Measurements from ENCODE around the gene SH2B3. TPM values are rescaled to one million over a fixed set of nuclear protein-coding genes. Genes with fewer than 3 reads are reported as not detected.

SH2B3 gene
- 21.6 and 22.6 TPM in 2 replicates for polyA plus RNA-seq (2011; rRNA removed)
- 18.2 and 20.4 TPM in 2 replicates for polyA minus RNA-seq (2011; rRNA and poly(A)+ RNA removed)

DNA sequence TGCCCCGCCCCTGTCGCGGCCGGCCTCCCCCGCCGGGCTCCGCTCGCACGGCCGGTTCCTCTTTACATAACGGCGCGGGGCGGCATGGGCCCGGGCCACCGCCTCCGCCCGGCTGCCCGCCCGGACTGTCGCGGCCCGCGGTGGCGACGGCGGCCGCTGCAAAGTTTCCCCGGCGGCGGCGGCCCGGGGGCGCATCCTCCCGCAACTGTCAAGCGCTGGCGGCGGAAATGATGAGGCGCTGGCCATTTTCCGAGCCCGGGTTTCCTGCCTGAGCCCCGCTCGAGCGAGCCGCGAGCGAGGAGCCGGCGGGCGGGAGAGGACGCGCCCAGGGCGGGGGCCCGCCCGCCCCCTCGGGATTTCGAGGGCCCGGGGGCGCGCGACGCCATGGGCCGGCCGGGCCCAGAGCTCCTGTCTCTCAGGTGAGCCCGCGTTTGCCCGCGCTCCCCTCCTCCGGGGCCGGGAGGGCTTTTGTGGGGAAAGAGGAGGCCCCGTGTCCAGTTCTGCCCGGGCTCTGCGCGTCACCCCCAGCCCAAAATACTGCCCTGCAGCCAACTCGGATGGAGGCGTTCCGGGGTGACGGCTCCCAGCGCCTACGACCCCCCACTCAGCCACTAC lies at the start of gene SH2B3:
SH2B3 (plus strand) TSS at position 65 of the 615 bp plus-strand sequence. CDS start 12,223 bp downstream, outside the sequence.
- ChIA-PET CTCF (interaction anchor here (3.3 kb wide), 1 partner anchor 10 kb away, joined by 15 read pairs; no protein-coding TSS in a partner anchor), POLR2A (no interaction called here)
- peaks cover 4% of the 10 kb centered on the region; the same call in 1 of the 2 replicates for H3K9me3 ChIP-seq (ENCODE audit: control insufficient read depth, insufficient read depth, low read length)
- TF ChIP-seq, protein P1, sequence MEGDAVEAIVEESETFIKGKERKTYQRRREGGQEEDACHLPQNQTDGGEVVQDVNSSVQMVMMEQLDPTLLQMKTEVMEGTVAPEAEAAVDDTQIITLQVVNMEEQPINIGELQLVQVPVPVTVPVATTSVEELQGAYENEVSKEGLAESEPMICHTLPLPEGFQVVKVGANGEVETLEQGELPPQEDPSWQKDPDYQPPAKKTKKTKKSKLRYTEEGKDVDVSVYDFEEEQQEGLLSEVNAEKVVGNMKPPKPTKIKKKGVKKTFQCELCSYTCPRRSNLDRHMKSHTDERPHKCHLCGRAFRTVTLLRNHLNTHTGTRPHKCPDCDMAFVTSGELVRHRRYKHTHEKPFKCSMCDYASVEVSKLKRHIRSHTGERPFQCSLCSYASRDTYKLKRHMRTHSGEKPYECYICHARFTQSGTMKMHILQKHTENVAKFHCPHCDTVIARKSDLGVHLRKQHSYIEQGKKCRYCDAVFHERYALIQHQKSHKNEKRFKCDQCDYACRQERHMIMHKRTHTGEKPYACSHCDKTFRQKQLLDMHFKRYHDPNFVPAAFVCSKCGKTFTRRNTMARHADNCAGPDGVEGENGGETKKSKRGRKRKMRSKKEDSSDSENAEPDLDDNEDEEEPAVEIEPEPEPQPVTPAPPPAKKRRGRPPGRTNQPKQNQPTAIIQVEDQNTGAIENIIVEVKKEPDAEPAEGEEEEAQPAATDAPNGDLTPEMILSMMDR (IDR thresholded peaks at IDR 0.05; ENCODE audit: low read depth, low read length), result no peak
- DNase-seq (ENCODE audit: low read depth, low spot score), result no peak
- H3K27me3 ChIP-seq (ENCODE audit: control insufficient read depth, insufficient read depth, low read length), result no peaks in the 10 kb centered on the region
- H3K27ac ChIP-seq (ENCODE audit: low read depth, low read length), result peak within 1 kb of the TSS; percentile 65
- H3K4me3 ChIP-seq (ENCODE audit: low read depth, low read length), result peak within 1 kb of the TSS; percentile 91

DNA sequence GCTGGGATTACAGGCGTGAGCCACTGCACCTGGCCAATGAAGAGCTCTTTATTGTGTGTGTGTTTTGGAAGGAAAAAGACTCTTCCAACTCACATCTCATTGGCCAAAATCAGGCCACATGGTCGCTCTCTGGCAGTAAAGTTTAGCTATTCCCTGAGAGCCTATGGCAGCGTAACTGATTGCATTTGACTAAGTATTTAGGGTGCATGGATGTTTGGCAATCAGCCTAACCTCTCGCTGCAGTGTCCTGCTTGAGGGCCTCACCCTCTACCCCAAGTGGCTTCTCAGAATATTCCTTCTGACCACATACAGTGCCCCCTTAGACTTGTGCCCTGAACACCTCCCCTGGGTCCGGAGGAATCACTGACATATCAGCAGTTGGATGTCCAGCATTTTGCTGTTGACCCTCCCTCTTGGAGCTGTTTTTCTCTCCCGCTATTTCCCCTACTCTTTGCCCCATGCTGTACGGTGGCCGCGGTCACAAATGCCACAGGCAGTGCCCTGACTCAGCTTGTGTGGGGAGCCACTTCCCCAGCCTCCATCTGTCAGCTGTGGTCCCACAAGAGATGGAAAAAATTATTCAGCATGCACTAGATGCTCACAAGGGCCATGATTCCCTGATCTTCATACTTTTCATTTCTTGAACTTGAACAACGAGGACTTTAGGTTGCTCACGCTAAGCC lies 46.4 kb upstream of the SH2B3 start:
- H3K4me3 ChIP-seq (ENCODE audit: low read depth, low read length), result no peak overlapping the region
- H3K27ac ChIP-seq (ENCODE audit: low read depth, low read length), result no peak overlapping the region
- ChIA-PET CTCF (no interaction called here), POLR2A (interaction anchor here (0.7 kb wide), 1 partner anchor 9 kb away, joined by 9 read pairs; no protein-coding TSS in a partner anchor)
- H3K9me3 ChIP-seq (ENCODE audit: control insufficient read depth, insufficient read depth, low read length), result no peaks in the 10 kb centered on the region; the same call in 1 of the 2 replicates
- TF ChIP-seq, protein P1 (IDR thresholded peaks at IDR 0.05; ENCODE audit: low read depth, low read length), result no peak
- peaks cover 6% of the 10 kb centered on the region for H3K27me3 ChIP-seq (ENCODE audit: control insufficient read depth, insufficient read depth, low read length)
- no peak for DNase-seq (ENCODE audit: low read depth, low spot score)

DNA sequence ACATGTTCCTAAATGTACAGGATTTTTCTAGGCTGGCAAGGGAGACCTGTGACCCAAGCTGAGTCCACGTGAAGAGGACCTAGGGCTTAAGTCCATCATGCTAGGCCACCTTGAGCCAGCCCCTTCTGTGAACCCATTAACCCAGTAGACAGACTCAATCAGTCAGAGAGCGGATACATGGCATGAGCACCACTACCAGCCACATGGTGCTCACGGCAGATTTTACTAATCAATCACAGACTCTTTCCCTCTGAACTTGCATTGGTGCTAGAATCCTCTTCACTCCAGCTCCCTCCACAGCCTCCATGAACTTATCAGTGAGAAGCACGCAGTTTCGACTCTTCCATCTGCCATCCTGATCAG lies 45.8 kb upstream of the SH2B3 start:
- CTCF ChIA-PET, result no interaction called here
- Histone ChIP-seq H3K9me3 (ENCODE audit: control insufficient read depth, insufficient read depth, low read length) (no peaks in the 10 kb centered on the region; the same call in 1 of the 2 replicates), H3K27ac (ENCODE audit: low read depth, low read length) (no peak overlapping the region), H3K27me3 (ENCODE audit: control insufficient read depth, insufficient read depth, low read length) (peaks cover 6% of the 10 kb centered on the region), H3K4me3 (ENCODE audit: low read depth, low read length) (no peak overlapping the region)
- no peak for DNase-seq (ENCODE audit: low read depth, low spot score)
- TF ChIP-seq, protein P1 (IDR thresholded peaks at IDR 0.05; ENCODE audit: low read depth, low read length), result no peak
- POLR2A ChIA-PET, result no interaction called here

DNA sequence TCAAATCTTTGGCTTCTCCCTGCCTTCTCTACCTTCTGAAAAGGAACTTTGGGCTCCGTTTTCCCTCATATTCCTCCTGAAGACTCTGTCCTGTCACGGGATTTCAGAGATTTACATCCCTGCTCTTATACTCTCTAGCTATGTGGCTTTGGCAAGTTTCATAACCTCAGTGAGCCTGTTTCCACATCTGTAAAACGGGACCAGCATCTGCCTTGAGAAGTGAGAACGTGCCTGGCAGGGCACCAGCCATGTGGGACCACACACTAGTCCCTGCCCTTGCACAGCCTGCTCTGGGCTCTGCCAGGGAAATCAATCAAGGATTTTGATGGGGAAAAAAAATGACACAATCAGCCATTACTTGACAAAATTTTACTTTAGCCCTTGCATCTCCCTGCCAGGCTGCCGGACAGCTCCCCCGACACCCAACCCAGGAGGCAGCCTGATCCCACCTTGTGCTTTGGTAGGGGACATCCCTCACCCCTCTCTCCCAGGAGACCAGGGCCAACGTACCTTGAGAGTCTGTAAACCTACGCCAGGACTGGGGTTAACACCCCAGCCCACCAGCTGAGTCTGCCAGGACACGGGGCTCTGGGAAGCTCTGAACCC lies 45.3 kb upstream of the SH2B3 start:
- CTCF ChIA-PET, result no interaction called here
- TF ChIP-seq, protein P1 (IDR thresholded peaks at IDR 0.05; ENCODE audit: low read depth, low read length), result no peak
- H3K27ac ChIP-seq (ENCODE audit: low read depth, low read length), result no peak overlapping the region
- peaks cover 6% of the 10 kb centered on the region for H3K27me3 ChIP-seq (ENCODE audit: control insufficient read depth, insufficient read depth, low read length)
- POLR2A ChIA-PET, result no interaction called here
- no peak for DNase-seq (ENCODE audit: low read depth, low spot score)
- no peak overlapping the region for H3K4me3 ChIP-seq (ENCODE audit: low read depth, low read length)
- no peaks in the 10 kb centered on the region; the same call in 1 of the 2 replicates for H3K9me3 ChIP-seq (ENCODE audit: control insufficient read depth, insufficient read depth, low read length)

Measured in AG04450 (cell line).